K562 (cell line): ENCODE data around the gene IGLON5. TPM values are rescaled to one million over a fixed set of nuclear protein-coding genes. Genes with fewer than 3 reads are reported as not detected.

Experiments used
- ATAC-seq: fragments of 200-7000 bp; cut with Tn5 transposase; 3 replicates; pipeline ENCODE4 v1.9.1; 2020; ENCODE audit warnings: moderate library complexity
- BruUV-seq: library from RNA; stranded (reverse); fragments of 400-500 nt; replicated peaks from 2 replicates; lab custom pipeline; 2021; lab: Mats Ljungman, UMichigan
- CTCF ChIA-PET: fragments of 300-600 bp; formaldehyde crosslinking; extraction: SDS; loops from one replicate; lab custom pipeline; 2021; ENCODE audit warnings: low intra/inter-chr PET ratio; lab: Yijun Ruan, JAX
- POLR2A ChIA-PET: fragments of 300-600, 350-650 bp; sonication (Branson Sonifier 250); formaldehyde crosslinking; extraction: SDS; loops from one replicate; lab custom pipeline; 2021; ENCODE audit warnings: antibody characterized with exemption, inconsistent platforms; lab: Yijun Ruan, JAX
- DNase-seq, 4 experiments: peaks; one replicate each; pipeline versions ENCODE4 v3.0.0 to v3.0.0-alpha.2; 2011 to 2018; ENCODE audit warnings: low spot score in 3 of 4, mixed read lengths in 3 of 4; ENCODE audit errors: extremely low read depth in 1 of 4
- FAIRE-seq: peaks from 2 replicates; lab custom pipeline; 2011; peaks lifted over from hg19 to GRCh38; lab: Jason Lieb, UNC
- H2AFZ ChIP-seq: 2 replicates; pipeline ENCODE4 v1.6.0; 2011; ENCODE audit warnings: low read depth, low read length, control low read depth, inconsistent platforms
- H3K27ac ChIP-seq: fragments of 200-600 bp; 3 replicates; pipeline ENCODE4 v1.8.0; 2011; ENCODE audit warnings: low read depth, mild to moderate bottlenecking, control low read depth, inconsistent platforms, low read length, moderate library complexity, mixed read lengths; ENCODE audit errors: extremely low read depth
- H3K27me3 ChIP-seq, 2 experiments: fragments of 300-600 bp in 1 of 2; 2 replicates in 1 of 2; 3 replicates in 1 of 2; pipeline versions ENCODE4 v1.6.0 to v1.8.0; 2011; ENCODE audit warnings: inconsistent platforms in 2 of 2, low read length in 2 of 2, mild to moderate bottlenecking in 1 of 2, mixed read lengths in 1 of 2, moderate library complexity in 1 of 2; ENCODE audit not compliant: control insufficient read depth in 2 of 2, insufficient read depth in 2 of 2
- H3K36me3 ChIP-seq: fragments of 300-600 bp; 3 replicates; pipeline ENCODE4 v1.8.0; 2011; ENCODE audit warnings: mild to moderate bottlenecking, low read length, inconsistent platforms; ENCODE audit not compliant: control insufficient read depth, insufficient read depth
- H3K4me1 ChIP-seq, 2 experiments: fragments of 200-600 bp in 1 of 2; replicated peaks in 1 of 2; 2 replicates in 1 of 2; 3 replicates in 1 of 2; pipeline versions ENCODE4 v1.5.1 to v1.8.0; 2011; ENCODE audit warnings: inconsistent platforms in 2 of 2, low read length in 2 of 2, mild to moderate bottlenecking in 1 of 2, mixed read lengths in 1 of 2, moderate library complexity in 1 of 2; ENCODE audit not compliant: control insufficient read depth in 2 of 2, insufficient read depth in 2 of 2
- H3K4me2 ChIP-seq: 2 replicates; pipeline ENCODE4 v1.6.1; 2011; ENCODE audit warnings: low read length, control low read depth, inconsistent platforms, mixed read lengths; ENCODE audit not compliant: insufficient read depth
- H3K4me3 ChIP-seq: fragments of 200-600 bp; sonication (generic), shearing (Covaris generic); 2 replicates; pipeline ENCODE4 v1.5.1; 2016; ENCODE audit warnings: control low read depth, inconsistent platforms
- H3K79me2 ChIP-seq: fragments of 200-600 bp; 3 replicates; pipeline ENCODE4 v1.8.0; 2011; ENCODE audit warnings: low read length, inconsistent platforms; ENCODE audit not compliant: control insufficient read depth, insufficient read depth
- H3K9ac ChIP-seq, 2 experiments: 2 replicates each; pipeline versions ENCODE4 v1.6.0 to v1.6.1; 2011; ENCODE audit warnings: low read depth in 2 of 2, low read length in 2 of 2, control low read depth in 1 of 2, inconsistent platforms in 1 of 2, mild to moderate bottlenecking in 1 of 2, mixed read lengths in 1 of 2; ENCODE audit not compliant: insufficient read depth in 1 of 2
- H3K9me1 ChIP-seq: one replicate; pipeline ENCODE4 v1.6.0; 2011; ENCODE audit warnings: inconsistent platforms, mild to moderate bottlenecking, low read length, moderate library complexity; ENCODE audit not compliant: control insufficient read depth, insufficient read depth
- H3K9me3 ChIP-seq: replicated peaks from 2 replicates; pipeline ENCODE4 v1.5.1; 2011; ENCODE audit warnings: low read depth, low read length, inconsistent platforms; ENCODE audit not compliant: control insufficient read depth, insufficient read depth
- H4K20me1 ChIP-seq: replicated peaks from 2 replicates; pipeline ENCODE4 v1.6.1; 2011; ENCODE audit warnings: low read length, inconsistent platforms, mixed read lengths; ENCODE audit not compliant: control insufficient read depth, insufficient read depth
- ARID1B ChIP-seq: fragments of 450-650 bp; IDR thresholded peaks from 2 replicates; pipeline ENCODE4 v1.6.1; 2016; ENCODE audit warnings: antibody characterized with exemption, mild to moderate bottlenecking, inconsistent platforms
- FOXP4 ChIP-seq: sonication (generic); formaldehyde crosslinking; IDR thresholded peaks from 2 replicates; pipeline ENCODE4 v1.8.0; 2022; ENCODE audit warnings: mild to moderate bottlenecking, missing genetic modification reagents, borderline replicate concordance
- GMEB1 ChIP-seq: fragments of 250-450 bp; sonication (Bioruptor Pico); IDR thresholded peaks from 2 replicates; pipeline ENCODE4 v1.4.0; 2020; ENCODE audit warnings: mild to moderate bottlenecking
- HNRNPUL1 ChIP-seq: fragments of 200-400 bp; formaldehyde crosslinking; IDR thresholded peaks from 2 replicates; pipeline ENCODE4 v1.6.1; 2017; ENCODE audit warnings: low read length
- NFYB ChIP-seq: IDR thresholded peaks from 2 replicates; pipeline ENCODE4 v1.6.1; 2011; ENCODE audit warnings: mild to moderate bottlenecking, moderate library complexity; ENCODE audit not compliant: insufficient read length; ENCODE audit errors: extremely low read depth
- RAD51 ChIP-seq: fragments of 450-650 bp; IDR thresholded peaks from 2 replicates; pipeline ENCODE4 v1.7.1; 2016; ENCODE audit warnings: low read depth, mild to moderate bottlenecking, borderline replicate concordance
- SPI1 ChIP-seq: IDR thresholded peaks from 2 replicates; pipeline ENCODE4 v1.6.1; 2011; ENCODE audit warnings: low read depth, low read length, control low read depth, borderline replicate concordance
- ZNF277 ChIP-seq: fragments of 250-450 bp; sonication (Bioruptor Pico); IDR thresholded peaks from 2 replicates; pipeline ENCODE4 v1.8.0; 2022; ENCODE audit warnings: inconsistent platforms, mild to moderate bottlenecking, moderate library complexity, borderline replicate concordance
- ZNF324 ChIP-seq: fragments of 250-450 bp; sonication (Bioruptor Pico); IDR thresholded peaks from 2 replicates; pipeline ENCODE4 v1.4.0; 2020; ENCODE audit warnings: mild to moderate bottlenecking
- ZNF518B ChIP-seq: fragments of 250-450 bp; sonication (Bioruptor Pico); IDR thresholded peaks from 2 replicates; pipeline ENCODE4 v1.5.0; 2021; ENCODE audit warnings: mild to moderate bottlenecking, moderate library complexity
- WGBS: fragments of 100-300 bp; shearing (Covaris generic); methylation state at CpG from one replicate; pipeline ENCODE4 v1.1.6; 2016; ENCODE audit warnings: low coverage, mixed read lengths; ENCODE audit not compliant: insufficient coverage; ENCODE audit errors: missing lambda C conversion rate; 5-methylcytosine and 5-hydroxymethylcytosine counted together
- in situ Hi-C: fragments of 300-500 bp; cut with MboI; formaldehyde crosslinking; loops from 4 replicates; pipeline ENCODE4 v1.15.0; 2018; ENCODE audit warnings: inconsistent platforms, mixed read lengths
- intact Hi-C: fragments of 100-400 bp; cut with micrococcal nuclease; formaldehyde crosslinking; loops from 2 replicates; pipeline ENCODE4 v1.14.2; 2022
- polyA plus RNA-seq, 8 experiments: library from polyadenylated mRNA; depleted of rRNA in 4 of 8; stranded (reverse) in 5 of 8; unstranded in 3 of 8; fragments of >200 nt; fragmentation: Nextera tagmentation in 2 of 8; fragmentation: Illumina TruSeq in 1 of 8; extraction: Ambion mirVana in 2 of 8; extraction: Trizol in 1 of 8; gene quantifications; 2 replicates each; pipeline versions ENCODE4 v1.2.1 to v1.2.3, GENCODE V29; 2011 to 2014; ENCODE audit warnings: inconsistent platforms in 1 of 8, missing spikeins in 1 of 8
- total RNA-seq, 7 experiments: library from RNA; depleted of rRNA in 6 of 7; stranded (reverse); fragments of >200 nt in 6 of 7; fragmentation: Illumina TruSeq in 2 of 7; extraction: Trizol in 2 of 7; gene quantifications; 2 replicates each; pipeline versions ENCODE4 v1.2.1 to v1.2.3, GENCODE V29; 2011 to 2021; ENCODE audit warnings: low replicate concordance in 1 of 7

The IGLON5 gene
- total and polyA plus RNA-seq, 9 of the 15 experiments (the other 6 are each of a cell fraction or from before 2014, with no cell fraction given), result 0.03 to 0.22 (median 0.14) TPM; not detected in 2

- no peaks in the 10 kb centered on the region for H4K20me1 ChIP-seq
- no peak for FAIRE-seq
- in situ Hi-C loops, result no loop called here
- H3K36me3 ChIP-seq, result no peaks in the 10 kb centered on the region
- DNase-seq, result no peak
- H3K27ac ChIP-seq, result no peak overlapping the region
- H3K9me3 ChIP-seq, result no peaks in the 10 kb centered on the region
- no peaks in the 10 kb centered on the region for H3K9me1 ChIP-seq
- H3K4me1 ChIP-seq, result peaks cover 0 to 7% of the 10 kb centered on the region in 2 experiments; a peak in 2 of 5 replicates
- BruUV-seq, result no TSS peak
- intact Hi-C loops, result no loop called here
- 9% methylated on average over 11 of the region's 11 CpGs for WGBS
- no peak overlapping the region for H3K4me3 ChIP-seq
- no peak overlapping the region for H2AFZ ChIP-seq
- no peak for TF ChIP-seq GMEB1
- TF ChIP-seq NFYB, result no peak
- no peak for TF ChIP-seq SPI1
- no peak for TF ChIP-seq ZNF518B (CRISPR knock-in tag)
- no peak for TF ChIP-seq ZNF324 (CRISPR knock-in tag)
- no peak for TF ChIP-seq FOXP4
- TF ChIP-seq ARID1B, result no peak
- TF ChIP-seq RAD51, result no peak
- no peak for TF ChIP-seq ZNF277 (CRISPR knock-in tag)
- TF ChIP-seq HNRNPUL1, result no peak
- H3K9ac ChIP-seq, result no peak overlapping the region
- ChIA-PET POLR2A (interaction anchor here (0.6 to 0.9 kb wide), 2 partner anchors 11 to 17 kb away, joined by 3 to 4 read pairs; no protein-coding TSS in a partner anchor), CTCF (no interaction called here)
- no peak for ATAC-seq
- H3K79me2 ChIP-seq, result no peaks in the 10 kb centered on the region
- H3K4me2 ChIP-seq, result no peak overlapping the region
- peaks cover 27 to 69% of the 10 kb centered on the region in 2 experiments; a peak in 4 of 5 replicates for H3K27me3 ChIP-seq
Measured at GRCh38 chr19:51292971-51293370, 18.5 kb upstream of the IGLON5 start.
